NCI-H1092 (cell line): ENCODE results near the gene HOXD4.

Experiments
- DNase-seq: peaks from one replicate; lab custom pipeline; 2025; lab: John Stamatoyannopoulos, UW

Gene HOXD4

GRCh38 chr2:176139661-176140512 lies 11.5 kb upstream of the HOXD4 start:
- DNase-seq, result no peak

GRCh38 chr2:176140513-176141317 lies 10.6 kb upstream of the HOXD4 start:
- peak; percentile 72 for DNase-seq

GRCh38 chr2:176142281-176142680 lies 9.1 kb upstream of the HOXD4 start:
- no peak for DNase-seq

GRCh38 chr2:176145085-176145969 lies 6.0 kb upstream of the HOXD4 start:
- DNase-seq, result no peak

GRCh38 chr2:176146101-176146500 lies 5.2 kb upstream of the HOXD4 start:
- no peak for DNase-seq

- DNase-seq, result no peak
These were observed 4.7 kb upstream of the HOXD4 start for GRCh38 chr2:176146645-176147044.

- no peak for DNase-seq
These were observed 4.0 kb upstream of the HOXD4 start for GRCh38 chr2:176147210-176147799.

- no peak for DNase-seq
These were observed 3.4 kb upstream of the HOXD4 start for GRCh38 chr2:176147800-176148496.

GRCh38 chr2:176148751-176149421 lies 2.5 kb upstream of the HOXD4 start:
- no peak for DNase-seq

- no peak for DNase-seq
These were observed 1.8 kb upstream of the HOXD4 start for GRCh38 chr2:176149481-176149938.

- no peak for DNase-seq
These were observed 1.3 kb upstream of the HOXD4 start for GRCh38 chr2:176149939-176150583.

GRCh38 chr2:176150584-176151441 lies 537 bp upstream of the HOXD4 start:
- DNase-seq, result no peak

- DNase-seq, result no peak
These were observed 1.2 kb downstream of the HOXD4 start for GRCh38 chr2:176152350-176153181.

- no peak for DNase-seq
These were observed 3.4 kb downstream of the HOXD4 start for GRCh38 chr2:176154576-176155252.

- DNase-seq, result no peak
These were observed 4.2 kb downstream of the HOXD4 start for GRCh38 chr2:176155356-176156044.

GRCh38 chr2:176156301-176156806 lies 5.0 kb downstream of the HOXD4 start:
- DNase-seq, result no peak
